T-cell (primary cell): ENCODE measurements around the gene PRSS53. TPM values are rescaled to one million over a fixed set of nuclear protein-coding genes. Genes with fewer than 3 reads are reported as not detected.

ENCODE experiments used
- ATAC-seq, 4 experiments: fragments of 200-7000 bp in 3 of 4; fragments of 150-1000 bp in 1 of 4; cut with Tn5 transposase; replicated peaks in 1 of 4; 1 replicate in 3 of 4; 2 replicates in 1 of 4; pipeline ENCODE4 v1.10.0; 2021; ENCODE audit warnings: moderate library complexity in 3 of 4, mild to moderate bottlenecking in 2 of 4, moderate number of reproducible peaks in 1 of 4
- CTCF ChIA-PET, 2 donors: fragments of 300-600 bp; sonication (Branson Sonifier 250); formaldehyde crosslinking; loops; one replicate each; lab custom pipeline; 2022; ENCODE audit warnings: antibody characterized with exemption in 2 of 2; lab: Charles Lee
- POLR2A ChIA-PET, 2 donors: fragments of 300-600 bp; sonication (Branson Sonifier 250); formaldehyde crosslinking; loops; one replicate each; lab custom pipeline; 2022; ENCODE audit warnings: antibody characterized with exemption in 2 of 2; lab: Charles Lee
- DNase-seq, 35 experiments: peaks; one replicate each; pipeline versions ENCODE4 v3.0.0 to v3.0.0-alpha.2; 2013 to 2023
- H3K27ac ChIP-seq: one replicate; pipeline ENCODE4 v1.5.1; 2013; ENCODE audit warnings: low read length
- H3K27me3 ChIP-seq, 2 experiments: replicated peaks in 1 of 2; 1 replicate in 1 of 2; 2 replicates in 1 of 2; pipeline versions ENCODE4 v1.6.1 to v1.7.0; 2013; ENCODE audit warnings: low read length in 1 of 2, mixed read lengths in 1 of 2; ENCODE audit not compliant: control insufficient read depth in 2 of 2, insufficient read depth in 2 of 2; ENCODE audit errors: extremely low read depth in 1 of 2
- H3K36me3 ChIP-seq, 2 donors: 1 replicate in 1 of 2; 2 replicates in 1 of 2; pipeline versions ENCODE4 v1.6.1 to v1.7.0; 2013; ENCODE audit warnings: low read length in 1 of 2; ENCODE audit not compliant: control insufficient read depth in 2 of 2, insufficient read depth in 1 of 2; ENCODE audit errors: extremely low read depth in 1 of 2
- H3K4me1 ChIP-seq, 2 experiments: 1 replicate in 1 of 2; 2 replicates in 1 of 2; pipeline versions ENCODE4 v1.6.1 to v1.7.0; 2013; ENCODE audit warnings: low read length in 2 of 2, mixed read lengths in 1 of 2; ENCODE audit not compliant: insufficient read depth in 2 of 2, control insufficient read depth in 1 of 2; ENCODE audit errors: extremely low read depth in 1 of 2
- H3K4me3 ChIP-seq, 2 donors: 1 replicate in 1 of 2; 2 replicates in 1 of 2; pipeline versions ENCODE4 v1.5.1 to v1.7.0; 2013; ENCODE audit warnings: mild to moderate bottlenecking in 2 of 2, low read length in 1 of 2, moderate library complexity in 1 of 2; ENCODE audit not compliant: control insufficient read depth in 1 of 2; ENCODE audit errors: extremely low read depth in 1 of 2
- H3K9me3 ChIP-seq: 2 replicates; pipeline ENCODE4 v1.7.0; 2013
- H3K27ac Mint-ChIP-seq, 2 donors: one replicate each; pipeline ENCODE4 v1.8.0; 2020 to 2021; ENCODE audit warnings: mild to moderate bottlenecking in 2 of 2, mixed read lengths in 2 of 2
- H3K27me3 Mint-ChIP-seq, 2 donors: one replicate each; pipeline ENCODE4 v1.8.0; 2021 to 2022; ENCODE audit warnings: mixed read lengths in 2 of 2
- H3K36me3 Mint-ChIP-seq: one replicate; pipeline ENCODE4 v1.8.0; 2021; ENCODE audit warnings: mixed read lengths
- H3K4me1 Mint-ChIP-seq, 3 donors: one replicate each; pipeline ENCODE4 v1.8.0; 2020 to 2022; ENCODE audit warnings: mixed read lengths in 3 of 3, mild to moderate bottlenecking in 1 of 3
- H3K4me3 Mint-ChIP-seq, 3 donors: one replicate each; pipeline ENCODE4 v1.8.0; 2020 to 2022; ENCODE audit warnings: mild to moderate bottlenecking in 3 of 3, mixed read lengths in 3 of 3, moderate library complexity in 3 of 3
- H3K9me3 Mint-ChIP-seq, 3 donors: one replicate each; pipeline ENCODE4 v1.8.0; 2020 to 2022; ENCODE audit warnings: mixed read lengths in 3 of 3
- WGBS: methylation state at CpG from one replicate; pipeline ENCODE4 v1.1.5; 2013; ENCODE audit warnings: missing lambda C conversion rate; ENCODE audit not compliant: insufficient coverage; 5-methylcytosine and 5-hydroxymethylcytosine counted together
- total RNA-seq, 35 experiments: library from RNA in 6 of 35; stranded (reverse) in 6 of 35; fragments of 120-200 nt in 1 of 35; gene quantifications; one replicate each; pipeline versions ENCODE4 v1.2.1 to v1.2.4 and lab custom pipeline; 2013 to 2026

The PRSS53 gene
- total RNA-seq, 5 donors from 2014 or later (not counting 1 experiment from before 2014, with no cell fraction given) = 4.5 to 15.3 (median 13.1) TPM

DNA sequence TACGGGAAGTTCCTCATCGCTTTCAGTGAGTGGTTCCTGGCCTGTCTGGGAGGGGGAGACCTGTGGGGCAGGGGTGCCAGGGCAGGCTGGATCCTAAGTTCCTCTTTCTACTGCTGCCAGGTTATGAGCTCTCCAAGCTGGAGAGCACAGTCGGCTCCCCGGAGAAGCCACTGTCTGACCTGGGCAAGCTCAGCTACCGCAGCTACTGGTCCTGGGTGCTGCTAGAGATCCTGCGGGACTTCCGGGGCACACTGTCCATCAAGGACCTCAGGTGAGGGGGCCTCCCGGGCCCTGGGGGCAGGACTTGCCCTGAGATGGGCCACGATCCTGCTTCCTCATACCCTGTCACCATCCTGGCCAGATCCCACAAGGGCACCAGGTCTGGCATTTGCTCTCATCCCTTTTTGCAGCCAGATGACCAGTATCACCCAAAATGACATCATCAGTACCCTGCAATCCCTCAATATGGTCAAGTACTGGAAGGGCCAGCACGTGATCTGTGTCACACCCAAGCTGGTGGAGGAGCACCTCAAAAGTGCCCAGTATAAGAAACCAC is 41.7 kb upstream of the PRSS53 start:
- Mint-ChIP-seq H3K4me3 (no peak overlapping the region), H3K9me3 (no peaks in the 10 kb centered on the region), H3K36me3 (peaks cover 24% of the 10 kb centered on the region), H3K27ac (no peak overlapping the region), H3K27me3 (no peaks in the 10 kb centered on the region), H3K4me1 (peaks cover 2 to 9% (median 7%) of the 10 kb centered on the region in 3 donors)
- Histone ChIP-seq H3K36me3 (peaks cover 29 to 44% of the 10 kb centered on the region in 2 donors), H3K9me3 (no peaks in the 10 kb centered on the region), H3K27me3 (no peaks in the 10 kb centered on the region), H3K27ac (no peak overlapping the region), H3K4me3 (no peak overlapping the region), H3K4me1 (peaks cover 0 to 3% of the 10 kb centered on the region in 2 experiments)
- CTCF ChIA-PET = interaction anchor here in 1 of 2 donors (0.7 kb wide), 1 partner anchor 62 kb away, joined by 4 read pairs; no protein-coding TSS in a partner anchor
- ATAC-seq (no peak), DNase-seq (no peak)
- 92% methylated on average over 9 of the region's 10 CpGs for WGBS
- POLR2A ChIA-PET = interaction anchor here in 1 of 2 donors (0.5 kb wide), 1 partner anchor 57 kb away, joined by 3 read pairs; the partner anchor contains the start of gene ZNF668

DNA sequence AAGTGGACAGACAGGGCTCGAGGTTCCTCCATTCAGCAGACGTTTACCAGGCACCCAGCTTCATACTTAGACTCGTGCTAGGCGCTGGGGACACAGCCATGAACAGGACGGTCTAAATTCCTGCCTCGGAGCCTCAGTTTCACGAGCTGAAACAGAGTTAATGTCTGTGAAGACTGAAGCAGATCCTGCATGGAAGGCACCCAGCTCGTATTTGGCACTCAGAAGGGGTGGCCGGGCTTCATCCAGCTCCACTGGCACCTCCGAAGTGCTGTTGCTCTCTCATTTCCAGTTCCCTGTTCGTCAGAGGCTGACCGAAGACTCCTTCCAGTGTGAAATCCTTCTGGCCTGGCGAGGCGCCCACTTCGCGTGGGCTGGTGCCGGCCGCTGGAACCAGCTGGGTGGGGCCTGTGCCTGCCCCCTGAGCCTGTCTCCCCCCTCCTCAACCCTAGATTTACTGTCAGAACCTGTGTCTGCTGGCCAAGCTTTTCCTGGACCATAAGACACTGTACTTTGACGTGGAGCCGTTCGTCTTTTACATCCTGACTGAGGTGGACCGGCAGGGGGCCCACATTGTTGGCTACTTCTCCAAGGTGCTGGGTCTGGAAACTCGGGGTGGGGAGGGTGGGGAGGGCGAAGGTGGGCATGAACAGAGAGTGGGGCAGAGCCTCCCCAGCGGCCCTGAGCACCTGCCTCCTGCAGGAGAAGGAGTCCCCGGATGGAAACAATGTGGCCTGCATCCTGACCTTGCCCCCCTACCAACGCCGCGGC is 41.0 kb upstream of the PRSS53 start:
- Histone ChIP-seq H3K4me1 (peaks cover 0 to 3% of the 10 kb centered on the region in 2 experiments), H3K4me3 (no peak overlapping the region), H3K27me3 (no peaks in the 10 kb centered on the region), H3K36me3 (peaks cover 29 to 44% of the 10 kb centered on the region in 2 donors), H3K9me3 (no peaks in the 10 kb centered on the region), H3K27ac (no peak overlapping the region)
- WGBS = 87% methylated on average over 26 of the region's 29 CpGs
- Mint-ChIP-seq H3K36me3 (peaks cover 24% of the 10 kb centered on the region), H3K4me3 (no peak overlapping the region), H3K27ac (no peak overlapping the region), H3K4me1 (peaks cover 2 to 9% (median 7%) of the 10 kb centered on the region in 3 donors), H3K27me3 (no peaks in the 10 kb centered on the region), H3K9me3 (no peaks in the 10 kb centered on the region)
- ChIA-PET POLR2A (interaction anchor here in 1 of 2 donors (0.5 kb wide), 1 partner anchor 12 kb away, joined by 3 read pairs; no protein-coding TSS in a partner anchor), CTCF (interaction anchor here in 1 of 2 donors (0.7 kb wide), 1 partner anchor 61 kb away, joined by 4 read pairs; no protein-coding TSS in a partner anchor)
- DNase-seq = no peak
- no peak for ATAC-seq

DNA sequence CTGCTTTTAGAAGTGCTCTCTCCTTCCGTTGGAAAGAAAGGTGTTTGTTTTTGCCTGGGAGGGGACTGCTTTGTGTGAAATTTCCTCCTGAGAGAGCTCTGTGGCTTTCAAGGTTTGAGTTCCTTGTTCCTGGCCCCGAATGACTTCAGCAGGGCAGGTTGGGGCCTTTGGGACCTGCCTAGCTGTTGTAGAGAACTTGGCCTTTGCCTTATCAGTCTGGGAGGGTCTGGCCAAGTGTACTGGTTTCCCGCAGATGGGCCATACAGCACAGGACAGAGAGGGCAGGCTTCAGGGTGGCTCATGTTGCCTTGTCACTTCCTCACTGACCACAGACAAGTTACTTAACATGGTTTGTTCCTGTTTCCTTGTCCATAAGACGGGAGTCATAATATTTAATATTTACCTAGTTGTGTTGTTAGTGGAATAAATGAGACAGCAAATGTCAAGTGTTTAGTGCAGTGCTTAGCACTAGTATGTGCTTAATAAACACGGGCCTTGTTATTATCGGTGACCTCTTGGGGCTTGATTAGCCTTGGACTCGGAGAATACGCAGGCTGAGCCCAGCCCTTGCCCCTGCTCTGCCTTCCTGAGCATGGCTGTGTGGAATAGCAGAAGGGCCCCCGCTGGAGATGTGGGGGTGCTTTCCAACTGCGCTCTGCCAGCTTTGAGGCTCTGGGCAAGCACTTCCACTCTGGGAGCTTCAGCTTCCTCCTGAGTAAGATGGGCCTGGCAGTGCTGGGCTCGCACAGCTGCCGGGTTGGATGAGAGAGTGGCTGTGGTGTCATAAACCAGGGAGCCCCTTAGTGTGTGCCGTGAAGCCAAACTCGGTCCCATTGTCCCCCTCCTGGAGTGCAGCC is 40.2 kb upstream of the PRSS53 start:
- H3K4me3 Mint-ChIP-seq = no peak overlapping the region
- no peaks in the 10 kb centered on the region for H3K27me3 Mint-ChIP-seq
- POLR2A ChIA-PET = interaction anchor here in 1 of 2 donors (0.5 to 0.6 kb wide), 2 partner anchors 13 to 51 kb away, joined by 3 read pairs; partner anchors contain the start of gene FUS
- Histone ChIP-seq H3K36me3 (peaks cover 29 to 47% of the 10 kb centered on the region in 2 donors), H3K4me1 (peaks cover 0 to 3% of the 10 kb centered on the region in 2 experiments), H3K27ac (no peak overlapping the region), H3K27me3 (no peaks in the 10 kb centered on the region), H3K9me3 (no peaks in the 10 kb centered on the region), H3K4me3 (no peak overlapping the region)
- no peaks in the 10 kb centered on the region for H3K9me3 Mint-ChIP-seq
- peak in 6 of 35 experiments; percentile 16 to 59 (median 28) for DNase-seq
- CTCF ChIA-PET = no interaction called here
- 80% methylated on average over 11 of the region's 14 CpGs for WGBS
- peak overlapping the region in 1 of 2 donors; percentile 49 for H3K27ac Mint-ChIP-seq
- H3K36me3 Mint-ChIP-seq = peaks cover 24% of the 10 kb centered on the region
- ATAC-seq = peak in 2 of 4 experiments; percentile 12 to 35
- H3K4me1 Mint-ChIP-seq = peaks cover 2 to 9% (median 7%) of the 10 kb centered on the region in 3 donors

DNA sequence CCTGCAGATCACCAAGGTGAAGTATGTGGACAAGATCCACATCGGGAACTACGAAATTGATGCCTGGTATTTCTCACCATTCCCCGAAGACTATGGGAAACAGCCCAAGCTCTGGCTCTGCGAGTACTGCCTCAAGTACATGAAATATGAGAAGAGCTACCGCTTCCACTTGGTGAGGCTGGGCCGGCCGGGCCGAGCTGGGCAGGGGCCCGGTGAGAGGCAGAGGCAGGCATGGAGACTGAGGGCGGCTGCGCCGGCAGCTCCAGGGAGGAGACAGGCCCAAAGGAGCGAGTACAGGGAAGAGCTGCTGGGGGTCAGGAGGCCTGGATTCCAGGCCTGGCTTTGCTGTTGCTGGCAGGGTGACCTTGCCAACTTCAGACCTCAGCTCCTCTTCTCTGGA is 38.4 kb upstream of the PRSS53 start:
- no peak overlapping the region for H3K4me3 ChIP-seq
- peaks cover 0 to 3% of the 10 kb centered on the region in 2 experiments for H3K4me1 ChIP-seq
- Mint-ChIP-seq H3K36me3 (peaks cover 30% of the 10 kb centered on the region), H3K27ac (no peak overlapping the region), H3K9me3 (no peaks in the 10 kb centered on the region), H3K27me3 (no peaks in the 10 kb centered on the region), H3K4me1 (peaks cover 2 to 9% (median 7%) of the 10 kb centered on the region in 3 donors), H3K4me3 (no peak overlapping the region)
- DNase-seq (no peak), ATAC-seq (no peak)
- no peaks in the 10 kb centered on the region for H3K9me3 ChIP-seq
- ChIA-PET POLR2A (interaction anchor here in 1 of 2 donors (0.6 kb wide), 1 partner anchor 57 kb away, joined by 6 read pairs; no protein-coding TSS in a partner anchor), CTCF (interaction anchor here in 1 of 2 donors (1.4 kb wide), 1 partner anchor 15 kb away, joined by 5 read pairs; no protein-coding TSS in a partner anchor)
- H3K27me3 ChIP-seq = no peaks in the 10 kb centered on the region
- H3K27ac ChIP-seq = no peak overlapping the region
- 96% methylated on average over 13 of the region's 13 CpGs for WGBS
- peaks cover 31 to 57% of the 10 kb centered on the region in 2 donors for H3K36me3 ChIP-seq

DNA sequence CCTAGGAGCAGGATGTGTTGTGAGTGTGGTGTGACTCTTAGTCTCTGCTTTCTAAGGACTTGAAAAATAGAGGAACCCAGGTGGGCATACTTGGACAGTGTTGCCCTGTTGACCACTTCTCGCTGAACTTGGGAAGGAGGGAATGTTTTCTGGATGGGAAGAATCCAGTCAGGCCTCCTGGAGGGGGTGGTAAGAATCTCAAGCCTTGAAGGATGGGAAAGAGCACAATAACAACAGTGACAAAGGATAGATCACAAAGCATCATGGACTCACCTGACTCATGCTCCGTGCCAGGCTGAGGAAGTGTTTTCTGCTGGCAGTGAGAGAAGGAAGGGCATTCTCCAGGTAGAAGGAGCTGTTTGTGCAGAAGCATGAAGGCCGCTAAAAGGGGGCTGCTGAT is 37.1 kb upstream of the PRSS53 start:
- H3K4me3 Mint-ChIP-seq = no peak overlapping the region
- peaks cover 33 to 61% of the 10 kb centered on the region in 2 donors for H3K36me3 ChIP-seq
- 94% methylated on average over 3 of the region's 3 CpGs for WGBS
- ATAC-seq (no peak), DNase-seq (no peak)
- peaks cover 2 to 9% (median 7%) of the 10 kb centered on the region in 3 donors for H3K4me1 Mint-ChIP-seq
- no peak overlapping the region for H3K4me3 ChIP-seq
- no peaks in the 10 kb centered on the region for H3K27me3 Mint-ChIP-seq
- no peaks in the 10 kb centered on the region for H3K9me3 Mint-ChIP-seq
- ChIA-PET CTCF (no interaction called here), POLR2A (no interaction called here)
- H3K4me1 ChIP-seq = peaks cover 0 to 3% of the 10 kb centered on the region in 2 experiments
- H3K27me3 ChIP-seq = no peaks in the 10 kb centered on the region
- peaks cover 33% of the 10 kb centered on the region for H3K36me3 Mint-ChIP-seq
- H3K27ac Mint-ChIP-seq = no peak overlapping the region
- H3K9me3 ChIP-seq = no peaks in the 10 kb centered on the region
- no peak overlapping the region for H3K27ac ChIP-seq
